GM12878 (cell line): Measurements from ENCODE around the gene FHOD3. TPM values are rescaled to one million over a fixed set of nuclear protein-coding genes. Genes with fewer than 3 reads are reported as not detected.

Source experiments
- ATF3 ChIP-seq: IDR thresholded peaks from 2 replicates; pipeline ENCODE4 v1.6.1; 2011; ENCODE audit warnings: low read depth, mild to moderate bottlenecking, low read length, moderate library complexity, borderline replicate concordance; ENCODE audit errors: extremely low read depth
- ATF7 ChIP-seq: fragments of 450-650 bp; IDR thresholded peaks from 2 replicates; pipeline ENCODE4 v1.6.1; 2016; ENCODE audit warnings: low read depth, mild to moderate bottlenecking
- CUX1 ChIP-seq: IDR thresholded peaks from 2 replicates; pipeline ENCODE4 v1.6.1; 2012; ENCODE audit warnings: improper control_type of control experiment, low read depth, low read length; ENCODE audit not compliant: insufficient replicate concordance
- FOS ChIP-seq: IDR thresholded peaks from 3 replicates; pipeline ENCODE4 v1.6.1; 2011; ENCODE audit warnings: borderline replicate concordance; ENCODE audit not compliant: insufficient read length; ENCODE audit errors: extremely low read depth
- FOXM1 ChIP-seq: IDR thresholded peaks from 2 replicates; pipeline ENCODE4 v1.6.1; 2012; ENCODE audit warnings: low read depth, mild to moderate bottlenecking, inconsistent platforms, low read length, moderate library complexity
- IKZF1 ChIP-seq: fragments of 450-650 bp; conservative IDR thresholded peaks from 2 replicates; pipeline ENCODE4 v1.6.1; 2017; ENCODE audit warnings: antibody characterized with exemption, mild to moderate bottlenecking
- JUND ChIP-seq: IDR thresholded peaks from 2 replicates; pipeline ENCODE4 v1.6.1; 2012; ENCODE audit warnings: low read depth, mild to moderate bottlenecking, low read length, improper control_type of control experiment, moderate library complexity
- KAT2A ChIP-seq: conservative IDR thresholded peaks from 2 replicates; pipeline ENCODE4 v1.6.1; 2011; ENCODE audit warnings: low read depth, low read length; ENCODE audit not compliant: control insufficient read depth
- KLF5 ChIP-seq: fragments of 450-650 bp; IDR thresholded peaks from 2 replicates; pipeline ENCODE4 v1.6.1; 2014; ENCODE audit warnings: mild to moderate bottlenecking; ENCODE audit not compliant: partially characterized antibody
- MLLT1 ChIP-seq: fragments of 450-650 bp; IDR thresholded peaks from 2 replicates; pipeline ENCODE4 v1.6.1; 2016; ENCODE audit warnings: mild to moderate bottlenecking
- MXI1 ChIP-seq: fragments of 150-350 bp; IDR thresholded peaks from 2 replicates; pipeline ENCODE4 v1.6.1; 2011; ENCODE audit warnings: low read depth, mild to moderate bottlenecking, inconsistent platforms, low read length, improper control_type of control experiment
- NBN ChIP-seq: fragments of 450-650 bp; IDR thresholded peaks from 2 replicates; pipeline ENCODE4 v1.6.1; 2016
- NFXL1 ChIP-seq: fragments of 450-650 bp; IDR thresholded peaks from 2 replicates; pipeline ENCODE4 v1.6.1; 2017; ENCODE audit warnings: antibody characterized with exemption, mild to moderate bottlenecking, borderline replicate concordance
- POLR2AphosphoS2 ChIP-seq: IDR thresholded peaks from 2 replicates; pipeline ENCODE4 v1.6.1; 2011; ENCODE audit warnings: low read depth, mild to moderate bottlenecking, low read length, improper control_type of control experiment, moderate library complexity
- RUNX3 ChIP-seq: IDR thresholded peaks from 2 replicates; pipeline ENCODE4 v1.6.1; 2012; ENCODE audit warnings: low read length, inconsistent platforms
- SIN3A ChIP-seq: IDR thresholded peaks from 2 replicates; pipeline ENCODE4 v1.6.1; 2012; ENCODE audit warnings: low read depth, low read length, improper control_type of control experiment
- SMARCA5 ChIP-seq: fragments of 450-650 bp; IDR thresholded peaks from 2 replicates; pipeline ENCODE4 v1.6.1; 2017; ENCODE audit warnings: mild to moderate bottlenecking
- SMC3 ChIP-seq: IDR thresholded peaks from 2 replicates; pipeline ENCODE4 v1.6.1; 2011; ENCODE audit warnings: low read length, improper control_type of control experiment, borderline replicate concordance
- YY1 ChIP-seq: IDR thresholded peaks from 2 replicates; pipeline ENCODE4 v1.6.1; 2011; ENCODE audit warnings: low read depth, mild to moderate bottlenecking, low read length
- ZBTB33 ChIP-seq: fragments of 450-650 bp; IDR thresholded peaks from 2 replicates; pipeline ENCODE4 v1.6.1; 2017; ENCODE audit warnings: mild to moderate bottlenecking
- ZNF274 ChIP-seq: IDR thresholded peaks from one replicate; pipeline ENCODE4 v1.8.0; 2011; ENCODE audit not compliant: insufficient read length, insufficient read depth
- ZNF384 ChIP-seq: IDR thresholded peaks from 2 replicates; pipeline ENCODE4 v1.6.1; 2012; ENCODE audit warnings: low read depth, mild to moderate bottlenecking, low read length, improper control_type of control experiment, borderline replicate concordance
- polyA plus RNA-seq, 11 experiments: library from polyadenylated mRNA; depleted of rRNA in 4 of 11; unstranded in 6 of 11; stranded (reverse) in 5 of 11; fragments of >200 nt; fragmentation: Nextera tagmentation in 4 of 11; fragmentation: Illumina TruSeq in 1 of 11; extraction: Ambion mirVana in 4 of 11; extraction: Trizol in 1 of 11; gene quantifications; 1 replicate in 1 of 11; 2 replicates in 10 of 11; pipeline versions ENCODE4 v1.2.1 to v1.2.3, GENCODE V29; 2011 to 2016; ENCODE audit warnings: inconsistent platforms in 2 of 11, missing spikeins in 2 of 11, low read depth in 1 of 11
- total RNA-seq, 4 experiments: library from RNA; depleted of rRNA in 3 of 4; stranded (reverse); fragments of >200 nt in 3 of 4; fragmentation: Illumina TruSeq in 1 of 4; extraction: Trizol in 1 of 4; gene quantifications; 2 replicates each; pipeline versions ENCODE4 v1.2.1 to v1.2.3, GENCODE V29; 2013 to 2021

Gene FHOD3
- total and polyA plus RNA-seq, 10 of the 15 experiments (the other 5 are each of a cell fraction or from before 2014, with no cell fraction given), result 0.77 to 26.7 (median 10.4) TPM

- TF ChIP-seq CUX1 (no peak), ATF3 (no peak), SMC3 (peak; percentile 70), ZNF274 (no peak), SMARCA5 (peak; percentile 51; the same call in 1 of the 2 replicates), ATF7 (no peak), ZBTB33 (no peak), MXI1 (no peak), JUND (0 out of 2 replicates have a peak, but pooled peaks have one; percentile 15), NFXL1 (no peak), KLF5 (no peak), IKZF1 (0 out of 2 replicates have a peak, but pooled peaks have one; percentile 24), MLLT1 (peak; percentile 35; the same call in 1 of the 2 replicates), FOXM1 (0 out of 2 replicates have a peak, but pooled peaks have one; percentile 25), NBN (no peak), POLR2AphosphoS2 (no peak), FOS (no peak), SIN3A (no peak), KAT2A (no peak), ZNF384 (0 out of 2 replicates have a peak, but pooled peaks have one; percentile 23), RUNX3 (peak; percentile 73), YY1 (no peak)
Measured at GRCh38 chr18:36572135-36572856, 274.8 kb downstream of the FHOD3 start (continued).
